H9 (cell line): Measurements from ENCODE around the gene CTPS1. TPM values are rescaled to one million over a fixed set of nuclear protein-coding genes. Genes with fewer than 3 reads are reported as not detected.
A peak's percentile ranks its signal among the peaks of the same experiment; 100 is the strongest.

ENCODE experiments used
- DNase-seq: peaks from one replicate; pipeline ENCODE4 v3.0.0-alpha.2; 2017
- H2AFZ ChIP-seq: one replicate; pipeline ENCODE4 v1.6.1; 2013; ENCODE audit warnings: mild to moderate bottlenecking, low read length, control low read depth, moderate library complexity
- H2AK5ac ChIP-seq: 2 replicates; pipeline ENCODE4 v1.6.1; 2013; ENCODE audit warnings: low read length, control low read depth, mixed read lengths; ENCODE audit not compliant: insufficient read length
- H2BK120ac ChIP-seq: one replicate; pipeline ENCODE4 v1.6.1; 2013; ENCODE audit warnings: low read depth, mild to moderate bottlenecking, low read length, control low read depth, inconsistent platforms; ENCODE audit not compliant: poor library complexity, severe bottlenecking
- H2BK12ac ChIP-seq: 2 replicates; pipeline ENCODE4 v1.6.1; 2013; ENCODE audit warnings: low read length, control low read depth, mixed read lengths, low read depth; ENCODE audit not compliant: insufficient read length
- H2BK15ac ChIP-seq: 2 replicates; pipeline ENCODE4 v1.6.1; 2013; ENCODE audit warnings: low read depth, low read length, control low read depth
- H2BK20ac ChIP-seq: one replicate; pipeline ENCODE4 v1.6.1; 2013; ENCODE audit warnings: low read depth, mild to moderate bottlenecking, low read length, control low read depth, inconsistent platforms; ENCODE audit not compliant: poor library complexity, severe bottlenecking
- H2BK5ac ChIP-seq: 2 replicates; pipeline ENCODE4 v1.6.1; 2013; ENCODE audit warnings: low read length, control low read depth, mixed read lengths; ENCODE audit not compliant: insufficient read length
- H3K14ac ChIP-seq: 2 replicates; pipeline ENCODE4 v1.6.1; 2013; ENCODE audit warnings: low read length, control low read depth; ENCODE audit not compliant: insufficient read depth
- H3K18ac ChIP-seq: 2 replicates; pipeline ENCODE4 v1.6.1; 2013; ENCODE audit warnings: low read depth, mild to moderate bottlenecking, mixed read lengths, low read length, control low read depth; ENCODE audit not compliant: insufficient read length
- H3K23ac ChIP-seq: 2 replicates; pipeline ENCODE4 v1.6.1; 2013; ENCODE audit warnings: low read length, control low read depth, mixed read lengths, low read depth; ENCODE audit not compliant: insufficient read length
- H3K23me2 ChIP-seq: 2 replicates; pipeline ENCODE4 v1.6.1; 2013; ENCODE audit warnings: low read depth, mild to moderate bottlenecking, mixed read lengths, low read length, control low read depth; ENCODE audit not compliant: insufficient read length, poor library complexity, severe bottlenecking
- H3K27ac ChIP-seq: 2 replicates; pipeline ENCODE4 v1.5.1; 2013; ENCODE audit warnings: low read length, control low read depth, mixed read lengths, low read depth; ENCODE audit not compliant: insufficient read length
- H3K27me3 ChIP-seq: 2 replicates; pipeline ENCODE4 v1.6.1; 2013; ENCODE audit warnings: low read length, control low read depth, inconsistent platforms; ENCODE audit not compliant: insufficient read depth
- H3K4ac ChIP-seq: 2 replicates; pipeline ENCODE4 v1.6.1; 2013; ENCODE audit warnings: low read depth, mild to moderate bottlenecking, control low read depth, inconsistent platforms, low read length, moderate library complexity
- H3K4me1 ChIP-seq: 2 replicates; pipeline ENCODE4 v1.6.1; 2013; ENCODE audit warnings: low read length, control low read depth, inconsistent platforms; ENCODE audit not compliant: insufficient read depth
- H3K4me2 ChIP-seq: 2 replicates; pipeline ENCODE4 v1.6.1; 2013; ENCODE audit warnings: low read length, control low read depth, mixed read lengths; ENCODE audit not compliant: insufficient read length, insufficient read depth
- H3K56ac ChIP-seq: 2 replicates; pipeline ENCODE4 v1.6.1; 2013; ENCODE audit warnings: low read depth, mild to moderate bottlenecking, mixed read lengths, low read length, control low read depth; ENCODE audit not compliant: insufficient read length
- H3K79me1 ChIP-seq: 2 replicates; pipeline ENCODE4 v1.6.1; 2013; ENCODE audit warnings: low read depth, mild to moderate bottlenecking, moderate library complexity, low read length, control low read depth, inconsistent platforms; ENCODE audit not compliant: insufficient read depth, poor library complexity, severe bottlenecking
- H3K79me2 ChIP-seq: 2 replicates; pipeline ENCODE4 v1.6.1; 2013; ENCODE audit warnings: low read length, control low read depth, inconsistent platforms; ENCODE audit not compliant: insufficient read depth
- H3K9ac ChIP-seq: 2 replicates; pipeline ENCODE4 v1.6.1; 2013; ENCODE audit warnings: low read length, control low read depth, mixed read lengths; ENCODE audit not compliant: insufficient read length; ENCODE audit errors: extremely low read depth
- H3K9me3 ChIP-seq: one replicate; pipeline ENCODE4 v1.6.1; 2013; ENCODE audit warnings: low read depth, low read length, inconsistent platforms; ENCODE audit not compliant: control insufficient read depth
- H3T11ph ChIP-seq: one replicate; pipeline ENCODE4 v1.6.1; 2013; ENCODE audit warnings: mild to moderate bottlenecking, low read length, control low read depth, inconsistent platforms
- H4K20me1 ChIP-seq: one replicate; pipeline ENCODE4 v1.6.1; 2013; ENCODE audit not compliant: control insufficient read depth, insufficient read length, insufficient read depth
- H4K5ac ChIP-seq: 2 replicates; pipeline ENCODE4 v1.6.1; 2013; ENCODE audit warnings: low read depth, mild to moderate bottlenecking, mixed read lengths, low read length, control low read depth; ENCODE audit not compliant: insufficient read length
- H4K8ac ChIP-seq: replicated peaks from 2 replicates; pipeline ENCODE4 v1.6.1; 2013; ENCODE audit warnings: low read length, control low read depth, mixed read lengths, low read depth; ENCODE audit not compliant: insufficient read length
- H4K91ac ChIP-seq: 2 replicates; pipeline ENCODE4 v1.6.1; 2013; ENCODE audit warnings: low read depth, mild to moderate bottlenecking, moderate library complexity, mixed read lengths, low read length, control low read depth; ENCODE audit not compliant: insufficient read length
- H3K27ac Mint-ChIP-seq, 3 experiments: 2 replicates in 2 of 3; 3 replicates in 1 of 3; pipeline ENCODE4 v1.8.0; 2020 to 2021; ENCODE audit warnings: mixed read lengths in 3 of 3, mild to moderate bottlenecking in 1 of 3, moderate library complexity in 1 of 3
- H3K27me3 Mint-ChIP-seq: 2 replicates; pipeline ENCODE4 v1.8.0; 2021; ENCODE audit warnings: low read depth, mild to moderate bottlenecking, moderate library complexity, mixed read lengths
- H3K36me3 Mint-ChIP-seq, 3 experiments: 2 replicates in 2 of 3; 3 replicates in 1 of 3; pipeline ENCODE4 v1.8.0; 2020 to 2021; ENCODE audit warnings: low read depth in 3 of 3, mixed read lengths in 3 of 3; ENCODE audit not compliant: insufficient read depth in 1 of 3
- H3K4me1 Mint-ChIP-seq, 2 experiments: 2 replicates each; pipeline ENCODE4 v1.8.0; 2020; ENCODE audit warnings: mixed read lengths in 2 of 2
- H3K4me3 Mint-ChIP-seq, 2 experiments: 2 replicates in 1 of 2; 3 replicates in 1 of 2; pipeline ENCODE4 v1.8.0; 2020 to 2021; ENCODE audit warnings: mild to moderate bottlenecking in 2 of 2, mixed read lengths in 2 of 2, moderate library complexity in 1 of 2
- H3K9me3 Mint-ChIP-seq, 2 experiments: 2 replicates in 1 of 2; 3 replicates in 1 of 2; pipeline ENCODE4 v1.8.0; 2020; ENCODE audit warnings: mild to moderate bottlenecking in 2 of 2, mixed read lengths in 2 of 2, moderate library complexity in 1 of 2
- CTCF ChIP-seq: fragments of 200-600 bp; sonication (generic); conservative IDR thresholded peaks from 3 replicates; pipeline ENCODE4 v1.8.0; 2021; ENCODE audit warnings: antibody characterized with exemption, mild to moderate bottlenecking
- WGBS: extraction: QIAGEN DNeasy Blood & Tissue Kit; methylation state at CpG from one replicate; pipeline ENCODE4 v1.1.7; 2013; ENCODE audit warnings: missing lambda C conversion rate, low lambda C conversion rate, mixed read lengths; ENCODE audit not compliant: insufficient read length; ENCODE audit errors: extremely low coverage; 5-methylcytosine and 5-hydroxymethylcytosine counted together
- total RNA-seq: library from RNA; stranded (reverse); gene quantifications from 2 replicates; pipeline ENCODE4 v1.2.1, GENCODE V29; 2021

Gene CTPS1
- total RNA-seq, 1 experiment from 2014 or later = 105 TPM

DNA sequence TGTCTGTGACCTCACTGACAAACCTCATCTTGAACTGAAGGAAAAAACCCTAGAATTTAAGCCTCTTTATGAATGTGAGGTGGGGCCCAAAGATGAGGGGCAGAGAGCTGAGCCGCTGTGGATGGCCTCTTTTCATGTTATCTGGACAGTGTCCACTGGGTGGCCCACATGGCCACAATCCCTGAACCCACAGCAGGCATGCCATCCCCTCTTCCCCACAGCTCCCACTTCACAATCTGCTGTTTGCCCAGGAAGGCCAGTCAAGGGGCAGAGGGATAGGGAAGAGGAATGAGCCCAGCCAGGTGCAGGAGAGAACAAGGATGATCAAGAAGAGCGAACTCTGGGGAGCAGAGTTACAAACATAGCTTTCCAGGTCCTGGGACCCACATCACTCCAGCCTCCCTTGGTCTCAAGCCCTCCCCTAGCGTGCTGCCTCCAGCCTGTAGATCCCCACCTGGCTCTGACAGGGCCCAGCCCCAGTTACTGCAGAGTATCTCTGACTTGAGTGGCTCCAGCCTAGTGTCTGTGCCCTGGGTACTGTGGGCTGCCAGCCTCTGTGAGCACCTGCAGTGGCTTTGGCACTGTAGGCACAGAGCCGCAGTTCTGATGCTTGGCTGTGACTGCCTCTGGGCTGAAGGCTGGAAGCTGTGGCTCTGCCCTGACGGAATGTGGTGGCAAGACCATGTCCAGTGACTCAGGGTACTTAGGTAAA lies 43.9 kb downstream of the CTPS1 start:
- Histone ChIP-seq H3K4ac (no peak overlapping the region), H3K9ac (no peak overlapping the region), H3K27ac (no peak overlapping the region), H2BK20ac (no peak overlapping the region), H2BK12ac (no peak overlapping the region), H2BK15ac (no peak overlapping the region), H4K8ac (no peak overlapping the region), H4K5ac (no peak overlapping the region), H3K27me3 (no peaks in the 10 kb centered on the region), H2BK120ac (no peak overlapping the region), H4K91ac (no peak overlapping the region), H3K14ac (no peak overlapping the region; the same call in 1 of the 2 replicates), H3K79me1 (no peaks in the 10 kb centered on the region), H3K18ac (no peak overlapping the region), H3K23ac (no peak overlapping the region), H2AFZ (no peak overlapping the region), H3T11ph (no peak overlapping the region), H2AK5ac (no peak overlapping the region), H3K56ac (no peak overlapping the region), H3K23me2 (no peaks in the 10 kb centered on the region), H3K4me1 (no peaks in the 10 kb centered on the region), H3K9me3 (no peaks in the 10 kb centered on the region), H2BK5ac (no peak overlapping the region), H3K79me2 (no peaks in the 10 kb centered on the region), H3K4me2 (no peak overlapping the region), H4K20me1 (no peaks in the 10 kb centered on the region)
- H3K9me3 Mint-ChIP-seq = no peaks in the 10 kb centered on the region
- H3K4me3 Mint-ChIP-seq = no peak overlapping the region
- H3K27me3 Mint-ChIP-seq = peaks cover 23% of the 10 kb centered on the region
- WGBS = no CpG with 5 or more reads among the region's 5 CpGs
- peaks cover 12 to 16% of the 10 kb centered on the region in 2 experiments for H3K4me1 Mint-ChIP-seq
- no peak for DNase-seq
- TF ChIP-seq CTCF = peak; percentile 45; the same call in 2 of the 3 replicates
- H3K36me3 Mint-ChIP-seq = peaks cover 9 to 23% (median 21%) of the 10 kb centered on the region in 3 experiments; a peak in 6 of 7 replicates
- H3K27ac Mint-ChIP-seq = no peak overlapping the region
